NCI-H460 (cell line): ENCODE measurements around the gene TMEM14A. TPM values are rescaled to one million over a fixed set of nuclear protein-coding genes. Genes with fewer than 3 reads are reported as not detected.
"Not testable (repeated sequence)": the region's sequence is repeated elsewhere in the genome, so short reads cannot be mapped to it uniquely, and the experiment has no call there.

Experiments
- DNase-seq: peaks from one replicate; pipeline ENCODE4 v3.0.0-alpha.2; 2016; ENCODE audit warnings: low read depth; ENCODE audit errors: extremely low read depth
- total RNA-seq: library from RNA; depleted of rRNA; stranded (reverse); fragments of >200 nt; shearing (Covaris generic); gene quantifications from 2 replicates; pipeline ENCODE4 v1.2.3, GENCODE V29; 2014

The TMEM14A gene
- total RNA-seq, 1 experiment from 2014 or later: 14.4 TPM

DNA sequence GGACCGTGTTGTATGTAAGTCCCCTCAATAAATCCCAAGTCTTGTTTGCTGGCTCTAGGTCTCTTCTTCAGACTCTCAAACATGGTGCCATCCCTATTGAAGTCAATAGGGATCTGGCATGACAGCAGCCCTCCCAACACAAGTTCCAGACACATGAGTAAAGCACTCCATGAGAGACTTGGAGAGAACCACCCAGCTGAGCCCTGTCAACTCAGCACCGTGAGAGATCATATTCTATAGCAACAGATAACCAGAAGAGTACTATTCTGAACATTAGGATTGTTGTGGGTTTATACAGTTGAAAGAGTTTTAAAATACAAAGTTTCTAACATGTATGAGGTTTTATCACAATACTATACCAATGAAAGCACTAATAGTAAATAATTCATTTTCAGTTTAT, 23.5 kb downstream of the TMEM14A start:
- no peak for DNase-seq

GRCh38 chr6:52696418-52696817, 25.5 kb downstream of the TMEM14A start:
- no peak for DNase-seq

DNA sequence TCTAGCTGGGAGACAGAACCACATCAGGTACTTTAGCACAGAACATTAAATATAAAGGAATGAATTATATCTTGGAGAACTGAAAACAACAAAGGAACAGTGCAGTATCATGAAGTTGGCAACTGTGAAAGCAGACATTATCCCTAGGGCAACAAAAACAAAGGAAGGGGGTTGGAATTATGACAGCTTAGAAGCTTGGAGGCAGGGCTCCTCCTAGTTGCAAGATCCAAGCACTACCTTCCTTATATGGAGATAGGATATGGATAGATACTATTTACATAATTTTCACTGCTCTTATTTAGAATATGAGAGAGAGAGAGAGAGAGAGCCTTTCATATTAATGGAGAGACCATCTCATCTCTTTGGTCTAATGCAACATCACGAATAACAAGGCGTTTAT, 27.0 kb downstream of the TMEM14A start:
- no peak for DNase-seq

DNA sequence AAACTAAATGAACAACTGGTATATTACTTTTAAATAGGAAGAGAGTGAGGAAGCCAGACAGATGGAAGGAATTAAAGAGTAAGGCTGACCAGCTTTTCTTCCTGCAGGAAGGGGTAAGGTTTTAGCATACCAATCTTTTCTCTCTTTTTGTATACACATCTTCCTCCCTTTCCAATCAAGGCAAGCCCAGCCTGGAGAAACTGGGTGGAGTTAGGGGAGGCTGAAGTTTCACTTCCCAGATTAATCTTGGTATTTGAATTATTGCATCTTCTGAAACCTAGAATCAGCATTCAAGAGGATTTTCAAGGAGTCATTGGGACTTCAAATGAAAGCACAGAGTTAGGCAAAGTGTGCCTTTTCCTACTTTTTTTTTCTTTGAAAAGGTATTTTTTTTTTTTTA, 33.1 kb downstream of the TMEM14A start:
- no peak for DNase-seq

GRCh38 chr6:52704781-52705502, 34.0 kb downstream of the TMEM14A start:
- DNase-seq: not testable (repeated sequence)

GRCh38 chr6:52706001-52706400, 35.1 kb downstream of the TMEM14A start:
- no peak for DNase-seq

DNA sequence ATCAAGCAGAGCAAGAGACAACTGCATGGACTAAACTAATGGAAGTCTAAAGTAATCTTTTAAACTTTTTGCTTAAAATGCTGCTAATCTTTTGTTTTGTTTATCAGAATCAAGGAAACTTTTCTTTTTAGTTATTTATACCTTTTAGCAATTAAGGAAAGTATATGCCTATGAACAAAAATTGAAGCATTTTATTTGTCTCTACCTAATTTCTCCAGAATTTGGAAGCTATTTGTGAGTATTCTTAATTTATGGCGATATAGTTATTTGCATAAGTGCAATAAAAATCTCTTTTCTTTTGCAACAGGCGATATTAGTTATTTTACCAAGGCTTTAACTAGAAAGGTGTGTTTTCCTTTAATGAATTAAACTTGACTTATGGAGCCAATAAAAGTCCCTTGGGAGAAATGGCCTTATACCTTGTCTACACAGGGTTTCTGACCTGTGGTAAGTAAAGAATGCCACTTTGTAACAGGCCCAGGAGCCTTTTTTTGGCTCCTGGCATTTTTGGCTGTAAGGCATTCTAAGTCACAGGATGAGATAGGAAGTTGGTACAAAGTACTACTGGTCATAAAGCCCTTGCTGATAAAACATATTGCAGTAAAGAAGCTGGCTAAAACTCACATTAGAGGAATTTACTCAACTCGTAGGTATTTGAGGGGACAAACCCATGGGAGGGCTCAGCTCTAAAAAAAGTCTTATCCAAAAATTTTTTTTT, 37.2 kb downstream of the TMEM14A start:
- DNase-seq: no peak

- no peak for DNase-seq
Measured at GRCh38 chr6:52712136-52712535, 41.2 kb downstream of the TMEM14A start.

- not testable (repeated sequence) for DNase-seq
Measured at GRCh38 chr6:52714761-52715160, 43.8 kb downstream of the TMEM14A start.

- no peak for DNase-seq
Measured at GRCh38 chr6:52718550-52718949, 47.6 kb downstream of the TMEM14A start.

- DNase-seq: no peak
Measured at GRCh38 chr6:52720321-52720720, 49.4 kb downstream of the TMEM14A start.

DNA sequence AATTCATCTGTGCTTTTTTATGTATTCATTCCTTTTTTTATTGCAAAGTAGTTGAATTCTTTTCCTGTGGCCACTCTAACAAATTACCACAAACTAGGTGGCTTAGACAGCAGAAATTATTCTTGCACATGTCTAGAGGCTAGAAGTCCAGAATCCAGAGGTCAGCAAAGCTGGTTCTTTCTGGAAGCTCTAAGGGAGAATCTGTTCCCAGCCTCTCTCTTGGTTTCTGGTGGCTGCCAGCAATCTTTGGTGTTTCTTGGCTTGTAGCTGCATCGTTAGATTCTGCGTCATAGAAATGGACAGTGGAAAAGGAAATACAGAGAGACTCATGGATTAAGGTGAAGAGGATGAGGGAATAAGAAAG, 53.1 kb downstream of the TMEM14A start:
- no peak for DNase-seq

- peak; percentile 51 for DNase-seq
Measured at GRCh38 chr6:52724406-52725121, 53.7 kb downstream of the TMEM14A start.

GRCh38 chr6:52725143-52725534, 54.2 kb downstream of the TMEM14A start:
- DNase-seq: no peak

DNA sequence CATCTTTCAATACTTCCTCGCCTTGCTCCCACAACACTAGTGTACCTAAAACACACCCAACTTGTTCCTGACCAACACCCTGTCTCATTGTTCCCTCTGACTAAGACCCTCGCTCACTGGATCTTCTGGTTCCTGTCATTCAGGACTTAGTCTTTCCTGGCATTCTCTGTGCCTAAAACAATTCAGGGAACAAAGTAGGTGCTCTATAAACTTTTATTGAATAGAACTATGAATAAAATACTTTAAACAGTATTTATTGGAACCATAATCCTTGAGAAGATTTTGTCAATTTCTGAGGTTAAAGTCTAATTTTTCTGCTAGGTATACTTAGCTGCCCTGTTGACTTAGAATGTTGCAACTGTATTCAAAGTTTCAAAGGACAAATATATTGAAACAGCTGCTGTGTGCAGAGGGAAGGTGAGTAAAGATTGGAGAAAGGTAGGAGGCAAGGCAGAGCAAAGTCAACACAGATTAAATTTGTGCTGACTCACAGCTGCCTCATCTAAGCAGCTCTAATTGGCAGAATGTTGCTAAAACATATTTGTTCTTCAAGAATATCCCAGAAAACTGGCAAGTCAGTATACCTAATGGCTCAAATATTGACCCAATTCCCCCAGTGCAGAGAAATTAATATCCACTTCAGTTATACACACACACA, 54.8 kb downstream of the TMEM14A start:
- no peak for DNase-seq

- DNase-seq: no peak
Measured at GRCh38 chr6:52726193-52726542, 55.3 kb downstream of the TMEM14A start.

- DNase-seq: no peak
Measured at GRCh38 chr6:52726741-52727535, 56.0 kb downstream of the TMEM14A start.

GRCh38 chr6:52727908-52728307, 57.0 kb downstream of the TMEM14A start:
- DNase-seq: no peak

GRCh38 chr6:52728394-52728793, 57.5 kb downstream of the TMEM14A start:
- no peak for DNase-seq

DNA sequence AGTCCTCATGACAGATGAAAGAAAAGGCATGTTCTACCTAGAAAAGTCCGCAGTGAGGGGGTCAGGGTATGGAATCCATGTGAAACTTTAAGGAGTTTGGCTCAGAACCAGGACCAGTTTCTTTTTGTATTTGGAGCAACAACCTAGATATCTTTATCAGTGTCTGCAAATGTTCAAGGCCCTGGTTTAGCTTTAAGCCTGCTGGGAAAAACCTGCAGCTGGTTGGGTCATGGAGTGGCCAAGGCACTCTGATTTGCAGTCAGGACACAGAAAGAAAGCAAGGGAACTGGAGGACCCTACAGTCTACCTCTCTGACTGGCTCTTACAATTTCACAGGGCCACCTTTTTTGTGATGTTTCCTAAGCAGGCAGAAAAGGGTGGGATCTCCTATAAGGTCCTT, 58.7 kb downstream of the TMEM14A start:
- DNase-seq: no peak

DNA sequence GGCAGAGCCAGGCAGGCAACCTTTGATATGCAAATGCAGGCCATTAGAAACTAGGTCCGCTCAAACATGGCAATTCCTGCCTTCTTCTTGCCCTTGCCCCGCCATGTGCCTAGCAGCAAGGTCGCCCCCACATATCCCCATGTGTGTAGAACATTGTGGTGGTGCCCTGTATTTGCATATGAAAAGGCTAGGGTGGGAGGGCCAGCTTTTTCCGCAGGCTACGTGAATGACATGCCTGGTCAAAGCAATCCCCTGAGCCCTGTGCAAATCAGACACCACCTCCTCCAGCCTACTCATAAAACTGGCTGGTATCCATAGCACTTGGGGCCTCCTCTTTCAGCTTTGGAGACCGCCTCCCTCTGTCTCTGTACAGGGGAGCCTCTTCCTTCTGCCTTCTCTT, 60.8 kb downstream of the TMEM14A start:
- DNase-seq: no peak
